Lower lobe of right lung (tissue), 2 donors: ENCODE results near the gene LMTK2. TPM values are rescaled to one million over a fixed set of nuclear protein-coding genes. Genes with fewer than 3 reads are reported as not detected.
"Not testable (repeated sequence)": the region's sequence is repeated elsewhere in the genome, so short reads cannot be mapped to it uniquely, and the experiment has no call there.

Experiments
- ATAC-seq, 2 donors: fragments of 200-7000 bp; cut with Tn5 transposase; one replicate each; pipeline ENCODE4 v1.9.1; 2020 to 2022; ENCODE audit warnings: mild to moderate bottlenecking in 2 of 2, moderate library complexity in 2 of 2
- DNase-seq: peaks from one replicate; pipeline ENCODE4 v3.0.0-alpha.2; 2020
- H3K27ac ChIP-seq: fragments of 200-600 bp; one replicate; pipeline ENCODE4 v1.8.0; 2022
- H3K27me3 ChIP-seq: fragments of 200-600 bp; one replicate; pipeline ENCODE4 v1.8.0; 2022; ENCODE audit warnings: low read depth
- H3K36me3 ChIP-seq: fragments of 200-600 bp; one replicate; pipeline ENCODE4 v1.8.0; 2022; ENCODE audit warnings: mild to moderate bottlenecking
- H3K4me1 ChIP-seq: fragments of 200-600 bp; one replicate; pipeline ENCODE4 v1.8.0; 2022
- H3K4me3 ChIP-seq: fragments of 200-600 bp; one replicate; pipeline ENCODE4 v1.8.0; 2022; ENCODE audit warnings: mild to moderate bottlenecking
- H3K9me3 ChIP-seq: fragments of 200-600 bp; one replicate; pipeline ENCODE4 v1.8.0; 2022
- CTCF ChIP-seq: fragments of 200-600 bp; IDR thresholded peaks from one replicate; pipeline ENCODE4 v1.8.0; 2022; ENCODE audit warnings: antibody characterized with exemption, mild to moderate bottlenecking
- intact Hi-C: fragments of 100-400 bp; cut with DNase I; formaldehyde crosslinking; loops from one replicate; pipeline ENCODE4 v1.11.0; 2022
- total RNA-seq: library from RNA; stranded (reverse); fragmentation: NEBNext Ultra II Directional; extraction: Animal tissue kit (Norgen Biotek cat#: 25700); gene quantifications from one replicate; pipeline ENCODE4 v1.2.1, GENCODE V29; 2021
- donor health status: DM: no; HTN: yes; CAD: no; lungs with severe emphysema.

LMTK2 gene
- total RNA-seq, 1 donor from 2014 or later: 24.5 TPM

DNA sequence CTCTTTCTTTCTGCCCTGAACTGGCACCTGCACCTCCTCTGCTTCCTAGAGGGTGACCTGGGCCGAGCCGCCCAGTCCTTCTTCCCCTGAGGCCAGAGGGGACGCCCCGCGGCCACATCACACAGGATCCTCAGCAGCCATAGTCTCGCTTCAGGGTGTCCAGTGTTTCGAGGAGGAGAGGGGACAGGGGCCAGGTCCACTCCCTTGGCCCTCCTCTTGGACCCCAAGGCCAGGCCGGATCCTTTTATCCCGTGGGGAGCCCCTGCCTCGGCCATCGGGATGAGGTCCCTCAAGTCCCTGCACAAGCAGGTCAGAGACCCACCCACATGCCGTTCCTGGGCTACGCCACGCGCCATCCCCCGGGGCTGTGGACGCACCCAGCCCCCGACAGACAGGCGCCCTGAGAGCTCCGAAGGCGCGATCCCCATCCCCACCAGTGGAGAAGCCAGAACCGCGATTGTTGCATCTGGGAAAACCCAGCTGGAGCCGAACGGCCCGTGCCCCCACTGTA lies 108.2 kb downstream of the LMTK2 start:
- Histone ChIP-seq H3K9me3 (no peaks in the 10 kb centered on the region), H3K36me3 (peaks cover 29% of the 10 kb centered on the region), H3K27ac (no peak overlapping the region), H3K27me3 (no peaks in the 10 kb centered on the region), H3K4me1 (no peaks in the 10 kb centered on the region), H3K4me3 (no peak overlapping the region)
- DNase-seq (peak; percentile 42), ATAC-seq (no peak)
- intact Hi-C loops: no loop called here
- no peak for TF ChIP-seq CTCF

DNA sequence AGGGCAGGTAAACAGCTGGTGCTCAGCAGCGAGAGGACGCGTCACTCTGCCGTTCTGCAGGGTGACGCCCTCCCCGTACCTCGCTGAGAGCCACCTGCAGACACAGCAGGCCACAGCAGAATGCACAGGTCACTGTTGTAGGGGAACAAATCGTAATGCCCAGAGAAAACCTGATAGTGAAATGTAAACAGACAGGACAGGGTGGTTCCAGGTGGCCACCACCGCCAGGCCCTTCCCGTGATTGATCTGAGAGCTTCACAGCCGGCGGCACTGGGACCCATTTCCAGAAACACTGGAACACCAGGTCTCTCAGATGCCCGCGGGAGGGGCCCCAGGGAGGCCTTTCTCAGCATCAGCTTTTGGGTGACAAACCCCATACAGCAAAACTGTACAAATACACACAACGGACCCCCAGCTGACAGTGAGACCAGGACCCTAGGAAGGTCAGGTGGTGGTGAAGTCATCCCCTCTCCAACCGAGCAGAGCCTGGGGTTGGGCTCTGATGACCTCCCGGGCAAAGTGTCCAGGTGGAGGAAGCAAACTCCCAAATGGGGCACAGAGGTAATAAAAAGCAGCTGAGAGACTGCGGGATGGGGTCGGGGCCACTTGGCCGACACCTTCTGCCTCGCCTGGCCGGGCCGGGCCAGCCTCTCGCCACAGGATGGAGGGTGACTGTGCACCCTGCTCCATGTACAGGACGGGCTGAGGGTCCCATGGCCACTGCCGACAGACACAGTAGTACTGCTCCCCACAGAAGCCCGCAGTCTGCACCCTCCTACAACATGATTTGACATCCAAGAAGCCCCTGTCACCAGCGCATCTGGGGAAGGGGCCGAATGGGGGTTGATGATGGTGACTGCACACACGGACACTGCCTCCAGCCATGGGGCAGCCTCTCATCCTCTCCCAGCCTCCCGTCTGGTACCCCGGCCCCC lies 109.2 kb downstream of the LMTK2 start:
- DNase-seq: peak; percentile 32
- no peaks in the 10 kb centered on the region for H3K27me3 ChIP-seq
- H3K4me3 ChIP-seq: no peak overlapping the region
- intact Hi-C loops: no loop called here
- ATAC-seq: no peak
- H3K9me3 ChIP-seq: no peaks in the 10 kb centered on the region
- H3K27ac ChIP-seq: no peak overlapping the region
- no peaks in the 10 kb centered on the region for H3K4me1 ChIP-seq
- H3K36me3 ChIP-seq: peaks cover 34% of the 10 kb centered on the region
- TF ChIP-seq CTCF: no peak

- Histone ChIP-seq H3K27ac (no peak overlapping the region), H3K27me3 (no peaks in the 10 kb centered on the region), H3K4me1 (no peaks in the 10 kb centered on the region), H3K9me3 (no peaks in the 10 kb centered on the region), H3K36me3 (peaks cover 45% of the 10 kb centered on the region), H3K4me3 (no peak overlapping the region)
- TF ChIP-seq CTCF: no peak
- intact Hi-C loops: no loop called here
- DNase-seq (peak; percentile 38), ATAC-seq (no peak)
These were observed 110.4 kb downstream of the LMTK2 start for GRCh38 chr7:98216941-98217622.

DNA sequence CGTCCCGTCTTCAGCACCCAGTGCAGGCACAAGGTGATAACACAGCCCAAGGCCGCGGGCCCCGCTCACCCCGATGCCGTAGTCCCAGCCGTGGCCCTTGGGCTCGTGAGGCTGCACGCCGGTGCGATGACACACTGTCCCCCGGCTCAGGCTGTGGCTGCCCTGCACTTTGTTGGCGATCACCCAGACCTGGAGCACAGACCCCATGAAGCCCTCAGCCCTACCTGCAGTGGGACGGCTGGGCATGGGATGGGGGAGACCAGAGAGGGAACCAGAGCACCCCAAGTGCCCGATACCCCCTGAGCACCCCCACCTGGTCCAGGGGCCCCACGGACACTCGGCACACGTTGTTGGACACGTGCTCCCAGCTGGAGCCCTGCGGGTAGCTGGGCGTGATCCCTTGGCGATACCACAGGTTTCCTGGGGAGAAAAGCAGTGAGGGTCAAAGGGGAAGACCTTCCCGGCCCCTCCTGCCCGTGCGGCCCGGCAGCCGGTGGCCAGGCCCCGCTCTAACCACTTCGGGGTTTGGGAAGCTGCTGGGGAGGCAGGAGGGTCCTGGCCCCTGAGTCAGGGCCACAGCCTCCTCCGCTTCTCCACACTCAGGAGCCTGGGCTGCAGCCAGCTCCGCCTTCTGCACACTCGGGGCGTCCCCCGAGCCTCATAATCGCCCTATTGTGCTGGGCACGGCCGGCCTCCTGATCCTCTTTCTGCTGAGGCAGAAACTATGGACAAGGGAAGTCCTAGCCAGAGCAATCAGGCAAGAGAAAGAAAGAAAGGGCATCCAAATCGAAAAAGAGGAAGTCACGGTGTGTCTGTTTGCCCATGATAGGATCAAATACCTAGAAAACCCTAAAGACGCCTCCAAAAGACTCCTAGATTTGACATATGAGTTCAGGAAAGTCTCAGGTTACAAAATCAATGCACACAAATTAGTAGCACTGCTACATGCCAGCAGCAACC lies 111.2 kb downstream of the LMTK2 start:
- H3K27me3 ChIP-seq: no peaks in the 10 kb centered on the region
- peak; percentile 48 for DNase-seq
- H3K36me3 ChIP-seq: peaks cover 53% of the 10 kb centered on the region
- H3K27ac ChIP-seq: no peak overlapping the region
- peak in 1 of 2 donors; percentile 2 for ATAC-seq
- intact Hi-C loops: no loop called here
- no peak overlapping the region for H3K4me3 ChIP-seq
- H3K9me3 ChIP-seq: no peaks in the 10 kb centered on the region
- TF ChIP-seq CTCF: no peak
- H3K4me1 ChIP-seq: no peaks in the 10 kb centered on the region

DNA sequence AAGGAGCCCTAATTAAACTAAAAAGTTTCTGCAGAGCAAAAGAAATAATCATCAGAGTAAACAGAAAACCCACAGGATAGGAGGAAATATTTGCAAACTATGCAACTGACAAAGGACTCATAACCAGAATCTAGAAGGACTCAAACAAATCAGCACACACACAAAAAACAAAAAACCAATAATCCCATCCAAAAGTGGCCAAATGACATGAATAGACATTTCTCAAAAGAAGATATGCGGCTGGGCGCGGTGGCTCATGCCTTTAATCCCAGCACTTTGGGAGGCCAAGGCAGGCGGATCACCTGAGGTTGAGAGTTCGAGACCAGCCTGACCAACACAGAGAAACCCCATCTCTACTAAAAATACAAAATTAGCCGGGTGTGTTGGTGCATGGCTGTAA lies 112.7 kb downstream of the LMTK2 start:
- H3K4me3 ChIP-seq, intact Hi-C loops, H3K9me3 ChIP-seq, H3K27me3 ChIP-seq, H3K4me1 ChIP-seq, H3K27ac ChIP-seq, ATAC-seq: not testable (repeated sequence)
- peak; percentile 11 for DNase-seq
- peaks cover 65% of the 10 kb centered on the region for H3K36me3 ChIP-seq
